Measurements from ENCODE around the gene PACS2.

GRCh38 chr14:105411985-105412770, 97.6 kb downstream of the PACS2 start:
- no peak for TF ChIP-seq CTCF (IDR thresholded peaks at IDR 0.05)
- no peak for TF ChIP-seq ZFX (IDR thresholded peaks at IDR 0.05; ENCODE audit: borderline replicate concordance)
